ENCODE measurements around the gene MLANA.

DNA sequence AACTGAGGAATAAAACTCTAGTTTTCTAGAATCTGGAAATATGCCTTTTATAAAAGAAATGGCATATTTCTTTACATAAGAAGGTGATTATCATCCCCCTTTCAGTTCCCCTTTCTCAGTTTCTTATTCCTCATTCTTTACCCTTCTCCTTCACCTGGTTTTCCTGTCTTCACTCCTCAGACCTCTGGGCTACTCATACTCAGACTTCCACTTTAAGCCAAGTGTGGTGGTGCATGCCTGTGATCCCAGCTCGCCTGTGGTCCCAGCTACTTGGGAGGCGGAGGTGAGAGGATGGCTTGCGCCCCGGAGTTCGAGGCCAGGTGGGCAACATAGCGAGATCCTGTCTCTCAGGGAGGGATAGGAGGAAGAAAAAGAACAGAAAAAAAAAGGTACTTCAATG lies 67.6 kb downstream of the MLANA start:
- TF ChIP-seq POLR2A (IDR thresholded peaks at IDR 0.05) (no peak), EP300 (IDR thresholded peaks at IDR 0.05) (no peak)
- TF ChIP-seq, protein P1, sequence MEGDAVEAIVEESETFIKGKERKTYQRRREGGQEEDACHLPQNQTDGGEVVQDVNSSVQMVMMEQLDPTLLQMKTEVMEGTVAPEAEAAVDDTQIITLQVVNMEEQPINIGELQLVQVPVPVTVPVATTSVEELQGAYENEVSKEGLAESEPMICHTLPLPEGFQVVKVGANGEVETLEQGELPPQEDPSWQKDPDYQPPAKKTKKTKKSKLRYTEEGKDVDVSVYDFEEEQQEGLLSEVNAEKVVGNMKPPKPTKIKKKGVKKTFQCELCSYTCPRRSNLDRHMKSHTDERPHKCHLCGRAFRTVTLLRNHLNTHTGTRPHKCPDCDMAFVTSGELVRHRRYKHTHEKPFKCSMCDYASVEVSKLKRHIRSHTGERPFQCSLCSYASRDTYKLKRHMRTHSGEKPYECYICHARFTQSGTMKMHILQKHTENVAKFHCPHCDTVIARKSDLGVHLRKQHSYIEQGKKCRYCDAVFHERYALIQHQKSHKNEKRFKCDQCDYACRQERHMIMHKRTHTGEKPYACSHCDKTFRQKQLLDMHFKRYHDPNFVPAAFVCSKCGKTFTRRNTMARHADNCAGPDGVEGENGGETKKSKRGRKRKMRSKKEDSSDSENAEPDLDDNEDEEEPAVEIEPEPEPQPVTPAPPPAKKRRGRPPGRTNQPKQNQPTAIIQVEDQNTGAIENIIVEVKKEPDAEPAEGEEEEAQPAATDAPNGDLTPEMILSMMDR (IDR thresholded peaks at IDR 0.05), result no peak

Data from ovary (tissue), 3 donors.